ENCODE data around the gene ATP6V1G1.
A peak's percentile ranks its signal among the peaks of the same experiment; 100 is the strongest.
"Not testable (repeated sequence)": the region's sequence is repeated elsewhere in the genome, so short reads cannot be mapped to it uniquely, and the experiment has no call there.

Gene ATP6V1G1

GRCh38 chr9:114580609-114581193, 6.9 kb upstream of the ATP6V1G1 start:
- DNase-seq (ENCODE audit: low read depth), result no peak

- no peak for DNase-seq (ENCODE audit: low read depth)
Observed at GRCh38 chr9:114583371-114584155, 4.0 kb upstream of the ATP6V1G1 start.

GRCh38 chr9:114588210-114588609, 641 bp downstream of the ATP6V1G1 start:
- DNase-seq (ENCODE audit: low read depth), result peak; percentile 21

GRCh38 chr9:114588651-114589526, 1.3 kb downstream of the ATP6V1G1 start:
- DNase-seq (ENCODE audit: low read depth), result peak; percentile 18

- no peak for DNase-seq (ENCODE audit: low read depth)
Observed at GRCh38 chr9:114590328-114590727, 2.8 kb downstream of the ATP6V1G1 start.

GRCh38 chr9:114591291-114591787, 3.8 kb downstream of the ATP6V1G1 start:
- DNase-seq (ENCODE audit: low read depth), result no peak

GRCh38 chr9:114591849-114592248, 4.3 kb downstream of the ATP6V1G1 start:
- DNase-seq (ENCODE audit: low read depth), result no peak

- no peak for DNase-seq (ENCODE audit: low read depth)
Observed at GRCh38 chr9:114592356-114592755, 4.8 kb downstream of the ATP6V1G1 start.

GRCh38 chr9:114594136-114594535, 6.6 kb downstream of the ATP6V1G1 start:
- no peak for DNase-seq (ENCODE audit: low read depth)

- DNase-seq (ENCODE audit: low read depth), result not testable (repeated sequence)
Observed at GRCh38 chr9:114600502-114601248, 13.1 kb downstream of the ATP6V1G1 start.

- not testable (repeated sequence) for DNase-seq (ENCODE audit: low read depth)
Observed at GRCh38 chr9:114601787-114602186, 14.2 kb downstream of the ATP6V1G1 start.

- no peak for DNase-seq (ENCODE audit: low read depth)
Observed at GRCh38 chr9:114602620-114603019, 15.1 kb downstream of the ATP6V1G1 start.

GRCh38 chr9:114603248-114603647, 15.7 kb downstream of the ATP6V1G1 start:
- DNase-seq (ENCODE audit: low read depth), result no peak

GRCh38 chr9:114604989-114605388, 17.4 kb downstream of the ATP6V1G1 start:
- DNase-seq (ENCODE audit: low read depth), result no peak

- DNase-seq (ENCODE audit: low read depth), result no peak
Observed at GRCh38 chr9:114606068-114606467, 18.5 kb downstream of the ATP6V1G1 start.

- peak; percentile 82 for DNase-seq (ENCODE audit: low read depth)
Observed at GRCh38 chr9:114606597-114607207, 19.1 kb downstream of the ATP6V1G1 start.

- no peak for DNase-seq (ENCODE audit: low read depth)
Observed at GRCh38 chr9:114607671-114608524, 20.3 kb downstream of the ATP6V1G1 start.

- no peak for DNase-seq (ENCODE audit: low read depth)
Observed at GRCh38 chr9:114608525-114608796, 20.9 kb downstream of the ATP6V1G1 start.

- peak; percentile 34 for DNase-seq (ENCODE audit: low read depth)
Observed at GRCh38 chr9:114611516-114612271, 24.1 kb downstream of the ATP6V1G1 start.
